MM.1S (cell line): ENCODE measurements around the gene GNAI3.

Source experiments
- CTCF ChIP-seq: fragments of 300-600 bp; sonication (generic); IDR thresholded peaks from 2 replicates; pipeline ENCODE4 v1.5.1; 2016; ENCODE audit warnings: antibody characterized with exemption, low read length, mixed read lengths
- EZH2 ChIP-seq: fragments of 300-600 bp; sonication (generic); optimal IDR thresholded peaks from 2 replicates; pipeline ENCODE3; 2017; ENCODE audit warnings: low read depth, mild to moderate bottlenecking, antibody characterized with exemption, low read length, mixed read lengths
- EZH2phosphoT487 ChIP-seq: fragments of 300-600 bp; sonication (generic); IDR thresholded peaks from 2 replicates; pipeline ENCODE4 v1.6.1; 2018; ENCODE audit warnings: antibody characterized with exemption, low read length

- TF ChIP-seq CTCF (no peak), EZH2 (no peak), EZH2phosphoT487 (no peak)
Measured at GRCh38 chr1:109636201-109636952, 88.0 kb downstream of the GNAI3 start.
